ENCODE results near the gene CLASP1. TPM values are rescaled to one million over a fixed set of nuclear protein-coding genes. Genes with fewer than 3 reads are reported as not detected.

CLASP1 gene
- total RNA-seq, 4 donors from 2014 or later, result 28.9 to 58.0 (median 41.9) TPM

DNA sequence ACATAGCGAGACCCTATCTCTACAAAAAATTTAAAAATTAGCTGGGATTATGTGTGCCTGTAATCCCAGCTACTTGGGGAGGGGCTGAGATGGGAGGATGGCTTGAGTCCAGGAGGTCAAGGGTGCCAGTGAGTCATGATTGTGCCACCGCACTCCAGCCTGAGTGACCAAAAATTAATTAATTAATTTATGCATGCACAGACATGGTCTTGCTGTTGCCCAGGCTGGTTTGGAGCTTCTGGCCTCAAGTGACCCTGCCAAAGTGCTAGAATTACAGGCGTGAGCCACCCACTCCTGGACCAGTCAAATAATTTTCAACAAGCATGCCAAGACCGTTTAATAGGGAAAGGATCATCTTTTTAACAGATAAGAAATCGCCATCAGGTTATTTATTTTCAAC lies 306.5 kb downstream of the CLASP1 start:
- H3K27me3 ChIP-seq, result no peaks in the 10 kb centered on the region
- DNase-seq, result no peak
- intact Hi-C loops (cut with DNase I), result no loop called here
- no peak for TF ChIP-seq POLR2A (IDR thresholded peaks at IDR 0.05)
- TF ChIP-seq CTCF (IDR thresholded peaks at IDR 0.05), result no peak
- H3K4me3 ChIP-seq, result no peak overlapping the region
- H3K4me1 ChIP-seq, result no peaks in the 10 kb centered on the region
- H3K9me3 ChIP-seq, result no peaks in the 10 kb centered on the region
- 78 to 87% methylated on average over 5 of the region's 5 CpGs for WGBS, 2 donors
- H3K36me3 ChIP-seq, result peaks cover 16 to 99% (median 28%) of the 10 kb centered on the region in 3 donors
- H3K27ac ChIP-seq, result no peak overlapping the region

DNA sequence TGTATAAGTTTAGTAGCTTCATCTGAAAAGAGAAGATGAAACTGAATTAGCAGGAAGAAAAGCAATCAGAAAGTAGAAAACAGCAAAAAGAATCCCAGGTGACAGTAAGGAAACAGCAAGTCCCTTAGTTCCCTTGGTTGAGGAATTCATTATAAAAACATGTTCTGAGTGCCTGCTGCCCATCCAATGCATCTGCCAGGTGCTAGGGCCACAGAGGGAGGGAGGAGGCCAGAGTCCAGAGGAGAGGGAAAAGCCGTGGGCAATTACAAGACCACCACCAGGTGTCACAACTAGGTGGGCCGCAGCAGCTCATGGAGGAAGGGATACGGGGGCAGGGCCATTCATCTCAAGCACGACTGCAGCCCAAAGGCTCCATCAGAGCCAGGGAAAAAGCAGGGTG lies 308.3 kb downstream of the CLASP1 start:
- H3K4me1 ChIP-seq, result peaks cover 0 to 2% (median 0%) of the 10 kb centered on the region in 3 donors
- H3K27ac ChIP-seq, result no peak overlapping the region
- H3K4me3 ChIP-seq, result no peak overlapping the region
- H3K36me3 ChIP-seq, result peaks cover 7 to 89% (median 10%) of the 10 kb centered on the region in 3 donors
- TF ChIP-seq POLR2A (IDR thresholded peaks at IDR 0.05) (no peak), CTCF (IDR thresholded peaks at IDR 0.05) (no peak)
- H3K27me3 ChIP-seq, result no peaks in the 10 kb centered on the region
- WGBS, 2 donors, result 89 to 96% methylated on average over 4 of the region's 4 CpGs
- no peaks in the 10 kb centered on the region for H3K9me3 ChIP-seq
- intact Hi-C loops (cut with DNase I), result no loop called here
- DNase-seq, result no peak

GRCh38 chr2:121338281-121338680 lies 311.0 kb downstream of the CLASP1 start:
- Histone ChIP-seq H3K4me3 (no peak overlapping the region), H3K4me1 (peaks cover 0 to 4% (median 0%) of the 10 kb centered on the region in 3 donors), H3K36me3 (peaks cover 6 to 62% (median 10%) of the 10 kb centered on the region in 3 donors), H3K27ac (no peak overlapping the region), H3K9me3 (no peaks in the 10 kb centered on the region), H3K27me3 (no peaks in the 10 kb centered on the region)
- intact Hi-C loops (cut with DNase I), result no loop called here
- no peak for TF ChIP-seq CTCF (IDR thresholded peaks at IDR 0.05)
- TF ChIP-seq POLR2A (IDR thresholded peaks at IDR 0.05), result no peak
- no peak for DNase-seq
- 87 to 88% methylated on average over 12 to 13 of the region's 20 CpGs for WGBS, 2 donors

DNA sequence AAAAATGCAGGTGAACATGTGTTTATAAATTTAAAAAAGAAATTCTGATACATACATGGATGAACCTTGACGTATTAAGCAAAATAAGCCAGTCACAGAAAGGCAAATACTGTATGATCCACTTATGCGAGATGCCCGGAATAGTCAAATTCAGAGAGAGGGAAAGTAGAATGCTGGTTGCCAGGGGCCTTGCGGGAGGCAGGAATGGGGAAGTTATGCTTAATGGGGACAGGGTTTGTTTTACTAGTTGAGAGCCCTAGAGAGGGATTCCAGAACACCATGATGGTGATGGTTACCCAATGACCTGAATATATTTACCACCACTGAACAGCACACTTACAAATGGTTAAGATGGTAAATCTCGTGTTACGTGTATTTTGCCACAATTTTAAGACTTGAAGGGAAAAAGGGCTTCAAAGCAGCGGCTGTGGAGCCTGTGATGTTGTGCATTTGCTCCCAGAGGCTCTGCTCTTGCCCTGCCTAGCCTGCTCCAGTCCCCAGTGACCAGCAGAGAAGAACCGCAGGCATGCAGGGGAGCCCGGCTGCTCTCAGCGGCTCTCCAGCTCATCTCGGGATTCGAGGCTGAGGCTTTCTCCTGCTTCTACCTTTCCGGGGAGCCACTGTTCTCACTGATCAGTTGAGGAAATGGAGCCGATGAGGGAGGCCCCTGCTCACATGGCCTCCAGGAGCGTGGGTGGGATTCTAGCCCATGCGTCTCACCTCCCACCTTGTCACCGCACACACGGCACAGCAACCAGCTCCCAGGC lies 312.6 kb downstream of the CLASP1 start:
- peaks cover 0 to 4% (median 0%) of the 10 kb centered on the region in 3 donors for H3K4me1 ChIP-seq
- H3K27me3 ChIP-seq, result peaks cover 0 to 3% (median 0%) of the 10 kb centered on the region in 4 donors
- no peak for DNase-seq
- TF ChIP-seq POLR2A (IDR thresholded peaks at IDR 0.05) (no peak), CTCF (IDR thresholded peaks at IDR 0.05) (no peak)
- H3K36me3 ChIP-seq, result peaks cover 6 to 47% (median 10%) of the 10 kb centered on the region in 3 donors
- H3K9me3 ChIP-seq, result no peaks in the 10 kb centered on the region
- WGBS, 2 donors, result 91 to 93% methylated on average over 11 to 17 of the region's 18 CpGs
- H3K27ac ChIP-seq, result no peak overlapping the region
- intact Hi-C loops (cut with DNase I), result no loop called here
- H3K4me3 ChIP-seq, result no peak overlapping the region
